B cell (primary cell): Measurements from ENCODE around the gene OPA1.

ENCODE experiments used
- EZH2 ChIP-seq: IDR thresholded peaks from 2 replicates; pipeline ENCODE4 v1.6.1; 2012; ENCODE audit warnings: borderline replicate concordance, low read depth, mild to moderate bottlenecking, moderate library complexity, low read length; ENCODE audit not compliant: insufficient read depth, poor library complexity, severe bottlenecking
- TF ChIP-seq, protein P1 (sequence below): fragments of 200-600 bp; IDR thresholded peaks from one replicate; pipeline ENCODE4 v1.8.0; 2022; ENCODE audit warnings: antibody characterized with exemption, mild to moderate bottlenecking

DNA sequence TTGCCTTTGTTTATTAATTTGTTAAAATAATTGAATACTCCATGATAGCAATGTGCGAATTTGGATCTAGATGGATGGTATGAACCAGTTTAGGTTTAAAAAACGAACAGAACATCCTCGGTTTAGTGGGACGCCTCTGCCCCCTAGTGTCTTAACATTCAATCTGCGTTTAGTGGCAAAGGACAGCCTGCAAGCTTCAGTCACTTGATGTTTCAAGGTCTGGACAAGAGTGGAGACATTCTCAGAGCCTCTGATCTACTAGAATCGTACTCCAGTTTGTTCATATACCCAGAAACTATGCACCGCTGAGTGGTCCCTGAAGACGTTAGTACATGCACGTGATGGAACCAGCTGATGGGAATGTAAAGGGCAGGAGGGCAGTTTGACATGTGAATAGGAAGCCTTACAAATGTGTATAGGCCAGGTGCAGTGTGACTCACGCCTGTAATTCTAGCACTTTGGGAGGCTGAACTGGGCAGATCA is 20.5 kb upstream of the OPA1 start:
- TF ChIP-seq, protein P1, sequence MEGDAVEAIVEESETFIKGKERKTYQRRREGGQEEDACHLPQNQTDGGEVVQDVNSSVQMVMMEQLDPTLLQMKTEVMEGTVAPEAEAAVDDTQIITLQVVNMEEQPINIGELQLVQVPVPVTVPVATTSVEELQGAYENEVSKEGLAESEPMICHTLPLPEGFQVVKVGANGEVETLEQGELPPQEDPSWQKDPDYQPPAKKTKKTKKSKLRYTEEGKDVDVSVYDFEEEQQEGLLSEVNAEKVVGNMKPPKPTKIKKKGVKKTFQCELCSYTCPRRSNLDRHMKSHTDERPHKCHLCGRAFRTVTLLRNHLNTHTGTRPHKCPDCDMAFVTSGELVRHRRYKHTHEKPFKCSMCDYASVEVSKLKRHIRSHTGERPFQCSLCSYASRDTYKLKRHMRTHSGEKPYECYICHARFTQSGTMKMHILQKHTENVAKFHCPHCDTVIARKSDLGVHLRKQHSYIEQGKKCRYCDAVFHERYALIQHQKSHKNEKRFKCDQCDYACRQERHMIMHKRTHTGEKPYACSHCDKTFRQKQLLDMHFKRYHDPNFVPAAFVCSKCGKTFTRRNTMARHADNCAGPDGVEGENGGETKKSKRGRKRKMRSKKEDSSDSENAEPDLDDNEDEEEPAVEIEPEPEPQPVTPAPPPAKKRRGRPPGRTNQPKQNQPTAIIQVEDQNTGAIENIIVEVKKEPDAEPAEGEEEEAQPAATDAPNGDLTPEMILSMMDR = peak; percentile 83
- no peak for TF ChIP-seq EZH2
